ENCODE measurements around the gene CRYAA. TPM values are rescaled to one million over a fixed set of nuclear protein-coding genes. Genes with fewer than 3 reads are reported as not detected.
"Not testable (repeated sequence)": the region's sequence is repeated elsewhere in the genome, so short reads cannot be mapped to it uniquely, and the experiment has no call there.

CRYAA gene
- under 1 TPM in 1 of 5 donors, not detected in 4; 0.18 TPM for polyA plus RNA-seq (ENCODE audit: insufficient read depth in 1 of 5, insufficient read length in 5 of 5, low replicate concordance in 1 of 5)
- long read RNA-seq, donor 1: 0 reads
- long read RNA-seq, donor 2: 0 reads
- long read RNA-seq, donor 3: 0 reads
- long read RNA-seq, donor 4: 0 reads
- long read RNA-seq, donor 5: 0 reads
- long read RNA-seq, donor 6: 0 reads
- long read RNA-seq, donor 7: 0 reads
- long read RNA-seq, donor 8: 0 reads

DNA sequence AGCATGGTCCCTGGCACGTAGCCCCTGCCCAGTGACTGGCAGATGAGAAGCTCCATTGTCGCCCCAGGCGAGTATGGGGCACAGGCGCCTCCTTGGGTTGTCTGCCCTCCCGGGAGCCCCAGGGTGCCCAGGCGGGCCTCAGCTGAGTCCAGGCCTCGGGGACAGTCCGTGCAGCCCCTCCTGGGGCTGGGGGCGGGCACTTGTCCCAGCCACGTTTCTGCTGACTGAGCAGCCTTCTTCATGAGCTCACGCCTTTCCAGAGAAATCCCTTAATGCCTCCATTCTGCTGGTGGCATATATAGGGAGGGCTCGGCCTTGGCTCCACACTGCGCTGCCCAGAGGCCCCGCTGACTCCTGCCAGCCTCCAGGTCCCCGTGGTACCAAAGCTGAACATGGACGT lies at the start of gene CRYAA:
Gene CRYAA, plus strand, starts transcription at position 301 of the 400 bp plus-strand sequence. Its CDS starts 92 bp downstream, at position 393.
- DNase-seq: not testable (repeated sequence)

DNA sequence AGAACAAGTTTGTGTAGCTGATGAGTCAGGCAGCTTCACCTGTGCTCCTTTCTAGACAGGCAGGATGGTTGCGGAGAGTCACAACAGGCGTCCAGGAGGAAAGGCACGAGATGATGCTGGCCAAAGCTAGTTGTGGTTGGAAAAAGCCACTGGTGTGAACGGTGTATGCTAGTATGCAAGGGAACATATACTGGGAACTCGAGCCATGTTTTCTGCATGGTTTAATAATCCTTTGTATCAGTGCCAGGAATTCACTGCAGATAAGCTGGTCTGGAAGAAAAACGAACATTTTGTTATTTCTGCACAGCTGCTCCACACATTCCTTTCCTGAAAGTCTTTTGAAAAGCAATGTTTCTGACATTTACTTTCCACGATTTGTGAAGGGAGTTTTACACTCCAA lies 38.7 kb upstream of the CRYAA start:
- DNase-seq: not testable (repeated sequence)

- not testable (repeated sequence) for DNase-seq
These were observed 34.3 kb upstream of the CRYAA start for GRCh38 chr21:43134520-43134919.

DNA sequence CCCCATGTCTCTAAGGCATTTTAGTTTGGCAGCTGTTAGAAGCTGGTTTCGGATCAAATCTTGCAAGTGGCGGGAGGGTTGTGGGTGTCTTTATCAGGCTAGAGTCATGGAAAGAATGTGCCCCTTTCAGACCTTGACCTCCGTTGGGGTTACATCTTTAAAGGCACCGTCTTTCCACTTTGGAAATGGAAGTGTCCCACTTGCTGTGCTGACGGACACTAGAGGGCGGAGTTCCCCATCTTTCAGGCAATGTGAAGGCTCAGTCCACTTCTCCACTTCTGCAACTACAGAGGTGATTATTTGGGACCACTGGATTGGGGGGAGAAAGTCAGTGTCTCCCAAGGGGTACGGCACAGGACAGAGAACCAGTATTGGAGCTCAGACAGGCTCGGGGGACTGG lies 29.9 kb upstream of the CRYAA start:
- not testable (repeated sequence) for DNase-seq

DNA sequence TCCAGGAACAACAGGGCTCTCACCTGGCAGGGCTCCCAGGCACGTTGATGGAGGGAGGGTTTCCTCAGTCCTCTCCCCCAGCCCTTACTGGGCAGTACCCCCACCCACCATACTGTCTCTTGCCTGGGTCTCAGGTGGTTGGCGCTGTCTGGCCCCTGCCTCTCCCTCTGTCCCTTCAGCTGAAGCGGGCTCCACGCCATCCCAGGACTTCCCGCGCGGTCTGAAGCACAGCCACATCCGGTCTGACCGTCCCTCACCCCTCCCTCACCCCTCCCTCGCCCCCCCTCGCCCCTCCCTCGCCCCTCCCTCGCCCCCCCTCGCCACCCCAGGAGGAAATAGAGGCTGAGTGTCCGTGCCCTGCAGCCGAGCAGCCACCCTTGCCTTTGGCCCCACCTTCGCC lies 27.4 kb upstream of the CRYAA start:
- not testable (repeated sequence) for DNase-seq

DNA sequence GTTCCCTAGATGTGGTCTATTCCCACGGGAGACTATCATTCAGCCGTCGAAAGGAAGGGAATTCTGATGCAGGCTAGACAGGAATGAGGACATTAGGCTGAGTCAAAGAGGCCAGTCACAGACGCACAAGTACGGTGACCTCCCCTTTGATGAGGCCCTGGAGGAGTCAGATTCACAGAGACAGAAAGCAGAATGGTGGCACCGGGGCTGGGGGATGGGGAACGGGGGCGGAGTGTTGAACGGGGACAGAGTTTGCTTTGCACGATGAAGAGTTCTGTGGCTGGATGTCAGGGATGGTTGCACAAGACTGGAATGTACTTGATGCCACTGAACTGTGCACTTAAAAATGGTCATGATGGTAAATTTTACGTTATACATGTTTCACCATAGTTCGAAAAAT lies 22.2 kb upstream of the CRYAA start:
- not testable (repeated sequence) for DNase-seq

DNA sequence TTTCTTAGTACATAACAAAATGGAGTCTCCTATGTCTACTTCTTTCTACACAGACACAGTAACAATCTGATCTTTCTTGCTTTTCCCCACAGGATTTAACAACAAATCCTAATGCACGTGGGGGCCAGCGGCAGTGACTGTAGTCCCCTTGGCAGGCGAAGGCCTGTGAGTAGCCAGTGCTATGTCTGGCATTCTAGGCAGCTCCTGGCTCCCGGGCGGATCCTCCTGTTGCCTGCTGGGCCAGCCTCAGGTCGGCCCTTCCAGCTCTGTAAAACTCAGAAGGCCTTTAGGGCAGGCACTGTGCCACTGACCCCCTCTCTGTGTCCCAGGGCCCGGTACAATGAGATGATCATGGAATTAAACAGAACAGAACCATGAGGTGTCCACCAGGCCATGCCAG lies 20.8 kb upstream of the CRYAA start:
- not testable (repeated sequence) for DNase-seq

- DNase-seq: not testable (repeated sequence)
These were observed 19.5 kb upstream of the CRYAA start for GRCh38 chr21:43149344-43149743.

GRCh38 chr21:43153601-43154000 lies 15.2 kb upstream of the CRYAA start:
- not testable (repeated sequence) for DNase-seq

DNA sequence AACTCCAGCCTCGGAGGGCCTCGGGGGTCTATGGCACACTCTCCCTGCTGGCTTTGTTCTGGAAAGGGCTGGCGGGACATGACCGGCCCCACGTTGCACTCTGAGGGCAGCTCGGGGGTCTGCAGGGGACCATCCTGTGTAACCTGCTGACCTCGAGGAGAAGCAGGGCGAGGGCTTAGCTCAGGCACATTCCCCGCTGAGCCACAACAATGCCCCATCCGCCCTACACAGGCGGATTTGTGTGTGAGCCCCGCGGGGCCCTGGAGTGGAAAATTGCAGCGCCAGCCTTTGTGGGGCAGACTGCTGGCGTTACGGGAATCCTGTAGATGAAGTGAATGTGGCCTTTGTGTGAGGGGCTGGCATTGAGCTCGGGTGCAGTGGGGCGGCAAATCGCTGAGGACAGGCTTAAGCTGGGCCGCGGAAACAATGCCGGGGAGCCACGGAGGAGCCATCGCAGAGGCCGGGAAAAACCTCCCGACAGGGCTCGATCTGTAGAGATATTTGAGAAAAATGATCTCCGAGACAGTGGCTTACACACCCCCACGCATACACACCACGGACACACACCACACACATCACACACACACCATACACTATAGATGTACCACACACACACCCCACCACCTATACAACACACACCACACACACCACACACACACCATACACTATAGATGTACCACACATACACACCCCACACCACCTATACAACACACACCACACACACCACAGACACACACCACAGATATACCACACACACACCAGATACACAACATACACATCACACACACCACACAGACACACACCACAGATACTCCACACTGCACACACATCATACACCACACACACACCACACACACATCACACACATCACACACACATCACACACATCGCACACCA lies 9.3 kb upstream of the CRYAA start:
- DNase-seq: not testable (repeated sequence)

DNA sequence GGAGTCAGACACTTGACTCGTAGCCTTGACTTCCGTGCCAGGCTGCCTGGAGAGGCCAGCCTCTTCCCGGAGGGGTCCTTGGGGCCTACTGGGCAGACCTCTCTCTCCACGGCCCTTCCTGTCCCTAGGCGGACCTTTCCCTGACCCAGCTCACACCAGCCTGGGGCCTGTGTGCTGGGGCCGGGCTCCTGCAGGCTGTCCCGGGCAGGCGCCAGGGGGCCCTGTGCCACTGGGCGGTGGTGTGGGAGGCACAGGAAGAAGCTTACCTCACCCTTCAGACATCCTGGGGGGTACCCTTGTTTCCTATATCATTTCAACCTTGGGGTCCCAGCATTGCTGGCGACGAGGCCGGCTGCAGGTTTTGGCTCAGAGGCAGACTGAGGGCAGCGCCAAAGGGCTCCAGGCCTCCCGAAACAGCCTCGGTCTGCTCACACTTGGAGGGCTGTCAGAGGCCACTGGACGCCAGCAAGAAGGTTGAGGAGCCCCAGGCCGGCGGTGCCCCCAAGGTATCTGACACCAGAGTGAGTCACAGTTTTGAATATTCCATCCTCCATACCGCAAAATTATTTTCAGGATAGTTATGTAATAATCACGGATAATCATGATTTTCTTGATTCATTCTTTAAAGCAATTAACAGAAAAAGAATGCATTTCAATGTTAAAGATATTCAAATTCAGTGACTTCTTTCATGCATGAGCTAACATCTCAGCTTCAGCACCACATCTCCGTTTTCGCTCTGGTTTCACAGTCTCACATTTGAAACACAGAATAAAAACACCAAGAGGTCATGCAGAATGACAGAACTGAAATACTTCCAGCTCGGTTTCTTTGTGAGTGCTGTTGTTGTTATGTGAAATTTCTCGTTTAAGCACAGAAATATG lies 6.7 kb upstream of the CRYAA start:
- DNase-seq: not testable (repeated sequence)

DNA sequence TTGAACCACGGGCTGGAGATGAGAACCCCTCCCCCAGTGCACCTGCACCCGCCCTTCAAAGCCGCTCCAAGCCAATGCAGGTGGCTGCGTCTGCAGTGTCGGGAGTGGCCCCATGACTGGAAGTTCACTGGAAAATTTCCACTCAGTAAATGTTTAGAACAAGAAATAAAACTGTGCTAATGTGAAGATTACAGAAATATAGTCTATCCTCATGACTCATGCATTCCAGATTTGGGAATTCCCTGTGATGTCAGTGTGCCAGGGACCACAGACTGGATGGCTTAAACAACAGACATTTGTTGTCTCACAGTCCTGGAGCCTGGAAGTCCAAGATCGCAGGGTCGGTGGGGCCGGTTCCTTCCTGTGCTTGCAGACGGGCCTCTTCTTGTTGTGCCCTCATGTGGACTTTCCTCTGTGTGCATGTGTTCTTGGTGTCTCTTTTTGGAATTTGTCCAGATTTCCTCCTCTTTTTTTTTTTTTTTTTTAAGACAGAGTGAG lies 6.1 kb upstream of the CRYAA start:
- DNase-seq: not testable (repeated sequence)

- not testable (repeated sequence) for DNase-seq
These were observed 4.0 kb upstream of the CRYAA start for GRCh38 chr21:43164823-43165222.

DNA sequence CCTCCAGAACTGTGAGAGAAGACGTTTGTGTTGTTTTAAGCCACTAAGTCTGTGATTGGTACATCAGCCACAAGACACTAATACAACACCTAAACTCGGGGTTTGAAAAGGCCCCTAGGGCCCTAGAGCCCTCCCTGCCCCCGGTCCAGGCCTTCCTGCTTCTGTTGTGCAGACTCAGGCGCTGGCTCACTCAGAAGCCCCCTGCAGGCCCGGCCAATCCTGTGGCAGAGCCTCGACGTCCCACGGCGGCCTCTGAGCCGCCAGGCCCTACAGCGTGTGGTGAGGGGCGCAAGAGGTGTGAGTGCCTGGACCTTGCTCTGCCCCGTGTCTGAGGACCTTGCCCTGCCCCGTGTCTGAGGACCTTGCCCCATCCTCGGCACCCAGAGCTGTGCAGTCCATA lies 3.1 kb upstream of the CRYAA start:
- DNase-seq: not testable (repeated sequence)

DNA sequence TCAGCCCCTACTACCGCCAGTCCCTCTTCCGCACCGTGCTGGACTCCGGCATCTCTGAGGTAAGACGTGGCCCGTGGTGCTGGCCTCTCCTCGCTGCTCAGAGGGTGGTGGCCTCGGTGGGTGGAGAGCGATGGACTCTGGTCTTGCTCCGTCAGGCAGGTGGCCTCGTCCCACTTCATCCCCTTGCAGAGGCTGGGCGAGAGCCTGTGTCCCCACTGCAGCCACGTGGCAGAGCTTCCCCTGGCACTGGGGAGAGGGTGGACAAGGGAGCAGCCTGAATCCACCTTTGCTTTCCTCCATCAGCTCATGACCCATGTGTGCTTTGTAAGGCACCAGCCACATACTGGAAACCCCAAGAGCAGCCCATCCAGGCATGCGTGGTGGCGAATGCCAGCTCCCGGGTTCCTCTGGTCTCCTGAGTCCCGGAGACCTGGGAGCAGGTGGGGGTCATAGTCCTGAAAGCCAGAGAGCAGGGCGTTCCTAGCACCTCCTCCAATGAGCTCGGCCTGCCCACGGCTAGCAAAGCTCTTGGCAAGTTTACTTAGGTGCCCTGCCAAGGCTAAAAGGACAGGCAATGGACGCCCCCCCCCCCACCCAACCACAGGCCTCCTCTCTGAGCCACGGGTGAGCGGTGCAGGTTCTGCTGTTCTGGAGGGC lies 550 bp downstream of the CRYAA start:
- not testable (repeated sequence) for DNase-seq

- DNase-seq: not testable (repeated sequence)
These were observed 1.1 kb downstream of the CRYAA start for GRCh38 chr21:43169891-43170290.

DNA sequence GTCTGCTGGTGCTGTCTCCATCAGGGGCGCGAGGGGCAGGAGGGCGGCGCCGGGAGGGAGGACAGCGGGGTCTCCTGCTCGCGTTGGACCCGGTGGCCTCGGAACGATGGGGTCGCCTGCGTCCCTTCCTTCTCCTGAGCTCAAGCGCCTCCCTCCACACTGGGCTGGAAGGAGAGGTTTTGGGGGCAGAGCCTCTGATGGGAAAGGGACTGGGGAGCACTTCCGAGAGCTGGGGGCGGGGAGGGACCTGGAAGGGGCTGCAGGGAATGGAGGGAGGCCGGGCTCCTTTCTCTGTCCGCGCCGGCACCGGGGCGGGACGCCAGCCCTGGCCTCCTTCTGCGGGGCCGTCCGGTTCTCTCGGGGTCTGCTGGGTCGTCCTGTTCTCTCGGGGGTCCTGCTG lies 4.0 kb downstream of the CRYAA start:
- not testable (repeated sequence) for DNase-seq

DNA sequence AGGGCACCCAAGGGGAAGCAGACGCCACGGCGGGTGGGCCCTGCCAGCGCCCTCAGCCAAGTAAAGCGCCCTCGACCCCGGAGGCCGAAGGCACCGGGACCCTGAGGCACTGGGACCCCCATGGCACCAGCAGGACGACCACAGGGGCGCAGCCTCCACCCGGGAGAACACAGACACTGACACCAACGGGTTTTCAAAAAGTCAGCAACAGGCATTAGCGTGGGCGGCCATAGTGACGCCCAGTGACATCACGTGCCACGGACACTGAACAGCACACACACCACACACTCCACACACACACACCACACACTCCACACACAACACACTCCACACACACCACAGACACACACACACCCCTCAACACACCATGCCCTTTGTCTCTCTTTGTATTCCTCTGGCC lies 4.6 kb downstream of the CRYAA start:
- not testable (repeated sequence) for DNase-seq

- not testable (repeated sequence) for DNase-seq
These were observed 5.1 kb downstream of the CRYAA start for GRCh38 chr21:43173930-43174329.

- DNase-seq: not testable (repeated sequence)
These were observed 6.2 kb downstream of the CRYAA start for GRCh38 chr21:43174998-43175397.

DNA sequence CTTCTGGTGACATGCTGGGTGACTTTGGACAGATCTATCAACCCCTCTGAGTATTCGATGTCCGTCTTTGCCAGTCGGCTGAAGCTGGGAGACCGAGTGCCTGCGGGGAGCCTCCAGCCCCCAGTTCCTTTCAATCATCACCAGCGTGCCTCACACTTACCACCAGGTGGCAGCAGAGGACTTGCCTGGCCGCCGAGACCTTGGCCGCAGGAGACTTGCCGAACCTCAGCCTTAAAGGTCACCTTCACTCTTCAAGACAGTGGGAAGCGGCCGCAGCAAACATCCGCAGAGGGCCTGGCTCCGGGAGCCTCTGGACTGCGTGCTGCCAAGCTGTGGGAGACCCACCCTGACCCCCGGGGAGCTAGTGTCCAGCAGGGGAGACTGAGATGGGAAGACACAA lies 7.8 kb downstream of the CRYAA start:
- not testable (repeated sequence) for DNase-seq
